A549 (cell line): ENCODE results near the gene PLIN3. TPM values are rescaled to one million over a fixed set of nuclear protein-coding genes. Genes with fewer than 3 reads are reported as not detected.

Source experiments
- ATAC-seq, 2 experiments: fragments of 200-7000 bp in 1 of 2; fragments of >200 bp in 1 of 2; cut with Nextera tagmentation in 1 of 2; cut with Tn5 transposase in 1 of 2; 3 replicates each; pipeline versions ENCODE4 v1.8.0 to v1.9.1; 2018 to 2020; ENCODE audit warnings: mild to moderate bottlenecking in 1 of 2, moderate library complexity in 1 of 2
- CTCF ChIA-PET: fragments of 300-600 bp; sonication (Branson Sonifier 250); formaldehyde crosslinking; extraction: SDS; loops from one replicate; lab custom pipeline; 2021; ENCODE audit warnings: antibody characterized with exemption, inconsistent platforms; lab: Yijun Ruan, JAX
- POLR2A ChIA-PET: fragments of 350-600 bp; formaldehyde crosslinking; extraction: SDS; loops from one replicate; lab custom pipeline; 2021; ENCODE audit warnings: antibody characterized with exemption, inconsistent platforms; lab: Yijun Ruan, JAX
- DNase-seq, 2 experiments: peaks; one replicate each; pipeline versions ENCODE4 v3.0.0 to v3.0.0-alpha.2; 2011 to 2016; ENCODE audit warnings: low read depth in 1 of 2, low spot score in 1 of 2
- FAIRE-seq: peaks from 2 replicates; lab custom pipeline; 2011; peaks lifted over from hg19 to GRCh38; lab: Jason Lieb, UNC
- H3K27ac ChIP-seq, 2 experiments: fragments of >200 bp; sonication (Bioruptor Twin); formaldehyde crosslinking; 3 replicates each; pipeline ENCODE4 v1.5.1; 2016 to 2017
- H3K4me1 ChIP-seq: fragments of >200 bp; sonication (Bioruptor Twin); formaldehyde crosslinking; 3 replicates; pipeline ENCODE4 v1.6.1; 2016
- H3K4me2 ChIP-seq: fragments of >200 bp; sonication (Bioruptor Twin); formaldehyde crosslinking; 3 replicates; pipeline ENCODE4 v1.6.1; 2016
- H3K4me3 ChIP-seq: fragments of >200 bp; sonication (Bioruptor Twin); formaldehyde crosslinking; 3 replicates; pipeline ENCODE4 v1.5.1; 2016
- H3K9me3 ChIP-seq: fragments of >200 bp; sonication (Bioruptor Twin); formaldehyde crosslinking; 3 replicates; pipeline ENCODE4 v1.6.1; 2016
- BHLHE40 ChIP-seq: IDR thresholded peaks from 2 replicates; pipeline ENCODE4 v1.6.1; 2012; ENCODE audit warnings: low read depth, low read length, inconsistent platforms
- FOSL2 ChIP-seq, 2 experiments: fragments of 450-650 bp in 1 of 2; fragments of >200 bp in 1 of 2; sonication (Bioruptor Twin) in 1 of 2; formaldehyde crosslinking; IDR thresholded peaks; 2 replicates each; pipeline versions ENCODE4 v1.5.0 to v1.6.1; 2016 to 2020; ENCODE audit warnings: mild to moderate bottlenecking in 1 of 2, moderate library complexity in 1 of 2
- FOXS1 ChIP-seq: fragments of 250-450 bp; sonication (Bioruptor Pico); IDR thresholded peaks from 2 replicates; pipeline ENCODE4 v1.5.0; 2020; ENCODE audit warnings: mild to moderate bottlenecking, moderate library complexity
- HOXB13 ChIP-seq: fragments of 250-450 bp; sonication (Bioruptor Pico); IDR thresholded peaks from 2 replicates; pipeline ENCODE4 v1.5.0; 2020; ENCODE audit warnings: low read depth, mild to moderate bottlenecking, moderate library complexity
- HOXB5 ChIP-seq: fragments of 250-450 bp; sonication (Bioruptor Pico); IDR thresholded peaks from 2 replicates; pipeline ENCODE4 v1.5.0; 2020; ENCODE audit warnings: mild to moderate bottlenecking, moderate library complexity
- MYC ChIP-seq: IDR thresholded peaks from 2 replicates; pipeline ENCODE4 v1.6.1; 2012; ENCODE audit warnings: mild to moderate bottlenecking, inconsistent platforms, low read length, improper control_type of control experiment, borderline replicate concordance
- RARB ChIP-seq: fragments of 250-450 bp; sonication (Bioruptor Pico); IDR thresholded peaks from 2 replicates; pipeline ENCODE4 v1.8.0; 2021; ENCODE audit warnings: mild to moderate bottlenecking, moderate library complexity
- SREBF2 ChIP-seq: fragments of 450-650 bp; IDR thresholded peaks from 2 replicates; pipeline ENCODE4 v1.6.1; 2014; ENCODE audit warnings: mild to moderate bottlenecking, moderate library complexity
- TFCP2L1 ChIP-seq: fragments of 250-450 bp; sonication (Bioruptor Pico); IDR thresholded peaks from 2 replicates; pipeline ENCODE4 v1.5.0; 2021; ENCODE audit warnings: mild to moderate bottlenecking
- ZNF302 ChIP-seq: fragments of 250-450 bp; sonication (Bioruptor Pico); IDR thresholded peaks from 2 replicates; pipeline ENCODE4 v1.9.0; 2021; ENCODE audit warnings: inconsistent platforms, mild to moderate bottlenecking, moderate library complexity
- WGBS: methylation state at CpG from one replicate; pipeline ENCODE4 v1.1.6; 2017; ENCODE audit errors: missing lambda C conversion rate; 5-methylcytosine and 5-hydroxymethylcytosine counted together
- polyA plus RNA-seq, 4 experiments: library from polyadenylated mRNA; depleted of rRNA in 3 of 4; stranded (reverse); fragments of >200 nt; fragmentation: RNase III in 1 of 4; extraction: RNeasy Plus Mini Kit Qiagen cat#74134 plus additional on column Dnase treatment in 1 of 4; gene quantifications; 2 replicates in 3 of 4; 3 replicates in 1 of 4; pipeline ENCODE4 v1.2.3, GENCODE V29; 2011 to 2017
- TF ChIP-seq, protein P1 (sequence below): fragments of 450-650 bp; IDR thresholded peaks from 2 replicates; pipeline ENCODE4 v1.6.1; 2014; ENCODE audit warnings: antibody characterized with exemption
- TF ChIP-seq, protein P2 (sequence below): IDR thresholded peaks from 2 replicates; pipeline ENCODE4 v1.6.1; 2012
- TF ChIP-seq, protein P3 (sequence below): IDR thresholded peaks from 2 replicates; pipeline ENCODE4 v1.6.1; 2012; ENCODE audit warnings: low read depth, borderline replicate concordance
- TF ChIP-seq, protein P4 (sequence below): fragments of 250-450 bp; sonication (Bioruptor Pico); IDR thresholded peaks from 2 replicates; pipeline ENCODE4 v1.5.0; 2020; ENCODE audit warnings: low read depth, mild to moderate bottlenecking, moderate library complexity
- TF ChIP-seq, protein P5 (sequence below): fragments of 200-600 bp; sonication (generic); IDR thresholded peaks from 2 replicates; pipeline ENCODE4 v1.6.1; 2016; ENCODE audit warnings: antibody characterized with exemption, mild to moderate bottlenecking, moderate library complexity

PLIN3 gene
- polyA plus RNA-seq, 2 of the 4 experiments (the other 2 are of a cell fraction): 30.1 to 84.3 TPM

DNA sequence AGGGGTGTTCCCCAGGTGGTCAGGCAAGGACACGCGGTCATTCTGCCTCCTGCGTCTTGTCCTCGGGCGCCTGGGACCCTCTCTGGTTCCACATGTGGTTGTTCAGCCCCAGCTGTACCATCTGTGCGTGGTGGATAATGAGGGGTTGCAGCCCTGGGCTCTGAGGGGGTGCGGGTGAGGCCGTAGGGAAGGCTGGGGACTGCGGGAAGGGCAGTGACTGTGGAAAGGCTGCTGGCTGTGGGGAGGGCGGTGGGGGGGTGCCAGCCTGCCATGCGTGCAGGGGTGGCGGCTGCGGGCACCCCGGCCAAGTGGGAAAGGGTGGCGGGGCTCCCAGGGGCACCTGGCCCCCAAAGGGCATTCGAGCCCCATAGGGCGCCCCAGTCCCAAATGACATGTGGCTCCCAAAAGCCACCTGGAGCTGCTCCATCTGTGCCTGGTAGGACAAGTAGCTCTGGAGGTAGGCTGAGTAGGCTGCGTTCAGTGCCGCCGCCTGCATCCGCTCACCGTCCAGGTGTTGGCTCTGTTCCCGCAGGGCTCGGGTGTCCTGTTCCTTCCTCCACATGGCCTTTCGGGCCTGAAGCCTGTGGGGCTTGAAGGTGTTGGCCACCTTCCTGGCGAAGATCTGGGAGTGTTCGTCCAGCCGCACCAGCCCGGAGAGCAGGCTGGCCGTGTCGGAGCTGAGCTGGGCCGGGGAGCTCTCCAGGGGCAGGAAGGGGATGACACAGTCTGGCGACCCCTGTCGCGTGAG lies 51.1 kb downstream of the PLIN3 start:
- WGBS: 99% methylated on average over 25 of the region's 35 CpGs
- Histone ChIP-seq H3K27ac (peak overlapping the region; percentile 77 to 89), H3K9me3 (no peaks in the 10 kb centered on the region), H3K4me2 (peak overlapping the region; percentile 37; the same call in 2 of the 3 replicates)
- no peak for ATAC-seq
- FAIRE-seq: no peak
- no peak for DNase-seq
- no peak for TF ChIP-seq FOSL2 (IDR thresholded peaks at IDR 0.05)
- no peak for TF ChIP-seq FOSL2 (CRISPR knock-in tag; IDR thresholded peaks at IDR 0.05)
- TF ChIP-seq, all 56 proteins: peak for 0
- H3K4me1 ChIP-seq: peaks cover 17% of the 10 kb centered on the region
- H3K4me3 ChIP-seq: no peak overlapping the region
- CTCF ChIA-PET: interaction anchor here (1.0 to 1.9 kb wide), 6 partner anchors 7 to 215 kb away, joined by 3 to 8 read pairs (median 3); no protein-coding TSS in a partner anchor
- POLR2A ChIA-PET: no interaction called here

DNA sequence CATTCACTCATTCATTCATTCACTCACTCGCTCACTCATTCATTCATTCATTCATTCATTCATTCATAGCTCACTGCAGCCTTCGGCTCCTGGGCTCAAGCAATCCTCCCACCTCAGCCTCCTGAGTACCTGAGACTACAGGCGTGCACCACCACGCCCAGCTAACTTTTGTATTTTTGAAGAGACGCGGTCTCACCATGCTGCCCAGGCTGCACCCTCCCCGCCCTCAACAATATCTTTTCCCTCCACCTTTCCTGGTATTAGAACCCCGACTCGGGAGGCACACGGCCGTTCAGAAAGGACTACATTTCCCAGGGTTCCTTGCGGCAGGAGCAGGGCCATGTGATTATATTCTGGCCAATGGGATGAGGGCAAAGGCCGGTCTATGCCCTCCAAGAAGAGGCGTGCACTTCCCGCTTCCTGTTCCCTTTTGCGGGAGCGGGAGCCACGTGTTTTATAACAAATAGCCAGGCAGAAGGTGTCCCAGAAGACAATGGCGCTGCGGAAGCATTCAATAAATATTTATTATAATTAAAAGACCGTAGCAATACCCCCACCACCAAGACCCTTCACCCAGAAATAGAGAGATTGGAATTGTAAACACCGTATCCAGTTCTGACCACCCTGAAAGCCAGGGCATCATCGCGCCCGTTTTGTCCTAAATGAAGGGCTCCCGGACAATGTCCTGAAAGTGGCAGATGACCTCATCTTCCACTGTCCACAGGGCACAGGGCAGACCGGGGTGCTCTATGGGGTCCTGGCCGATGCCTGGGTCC lies 51.9 kb downstream of the PLIN3 start:
- ChIA-PET CTCF (interaction anchor here (1.0 to 3.5 kb wide), 3 partner anchors 36 to 97 kb away, joined by 3 to 23 read pairs (median 6); no protein-coding TSS in a partner anchor), POLR2A (no interaction called here)
- H3K27ac ChIP-seq: peak overlapping the region; percentile 77 to 89
- peak; percentile 91 to 93 for DNase-seq
- FAIRE-seq: no peak
- H3K4me1 ChIP-seq: peaks cover 17% of the 10 kb centered on the region
- no peak overlapping the region for H3K4me3 ChIP-seq
- peak; percentile 59 to 77; a peak in 4 of 6 replicates for ATAC-seq
- peak overlapping the region; percentile 37 for H3K4me2 ChIP-seq
- TF ChIP-seq, protein P1, sequence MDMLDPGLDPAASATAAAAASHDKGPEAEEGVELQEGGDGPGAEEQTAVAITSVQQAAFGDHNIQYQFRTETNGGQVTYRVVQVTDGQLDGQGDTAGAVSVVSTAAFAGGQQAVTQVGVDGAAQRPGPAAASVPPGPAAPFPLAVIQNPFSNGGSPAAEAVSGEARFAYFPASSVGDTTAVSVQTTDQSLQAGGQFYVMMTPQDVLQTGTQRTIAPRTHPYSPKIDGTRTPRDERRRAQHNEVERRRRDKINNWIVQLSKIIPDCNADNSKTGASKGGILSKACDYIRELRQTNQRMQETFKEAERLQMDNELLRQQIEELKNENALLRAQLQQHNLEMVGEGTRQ: peak; percentile 93
- TF ChIP-seq FOSL2 (IDR thresholded peaks at IDR 0.05): no peak
- no peak for TF ChIP-seq FOSL2 (CRISPR knock-in tag; IDR thresholded peaks at IDR 0.05)
- TF ChIP-seq HOXB13 (CRISPR knock-in tag): peak; percentile 76; the same call in 1 of the 2 replicates
- TF ChIP-seq RARB (CRISPR knock-in tag): no peak
- TF ChIP-seq MYC: peak; percentile 69; the same call in 1 of the 2 replicates
- TF ChIP-seq, protein P2, sequence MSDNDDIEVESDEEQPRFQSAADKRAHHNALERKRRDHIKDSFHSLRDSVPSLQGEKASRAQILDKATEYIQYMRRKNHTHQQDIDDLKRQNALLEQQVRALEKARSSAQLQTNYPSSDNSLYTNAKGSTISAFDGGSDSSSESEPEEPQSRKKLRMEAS: peak; percentile 98
- TF ChIP-seq, protein P3, sequence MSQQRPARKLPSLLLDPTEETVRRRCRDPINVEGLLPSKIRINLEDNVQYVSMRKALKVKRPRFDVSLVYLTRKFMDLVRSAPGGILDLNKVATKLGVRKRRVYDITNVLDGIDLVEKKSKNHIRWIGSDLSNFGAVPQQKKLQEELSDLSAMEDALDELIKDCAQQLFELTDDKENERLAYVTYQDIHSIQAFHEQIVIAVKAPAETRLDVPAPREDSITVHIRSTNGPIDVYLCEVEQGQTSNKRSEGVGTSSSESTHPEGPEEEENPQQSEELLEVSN: peak; percentile 97
- TF ChIP-seq, protein P4, sequence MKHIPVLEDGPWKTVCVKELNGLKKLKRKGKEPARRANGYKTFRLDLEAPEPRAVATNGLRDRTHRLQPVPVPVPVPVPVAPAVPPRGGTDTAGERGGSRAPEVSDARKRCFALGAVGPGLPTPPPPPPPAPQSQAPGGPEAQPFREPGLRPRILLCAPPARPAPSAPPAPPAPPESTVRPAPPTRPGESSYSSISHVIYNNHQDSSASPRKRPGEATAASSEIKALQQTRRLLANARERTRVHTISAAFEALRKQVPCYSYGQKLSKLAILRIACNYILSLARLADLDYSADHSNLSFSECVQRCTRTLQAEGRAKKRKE (CRISPR knock-in tag): peak; percentile 82; the same call in 1 of the 2 replicates
- TF ChIP-seq TFCP2L1 (CRISPR knock-in tag): no peak
- peak; percentile 46; the same call in 1 of the 2 replicates for TF ChIP-seq FOXS1 (CRISPR knock-in tag)
- no peak for TF ChIP-seq BHLHE40
- TF ChIP-seq HOXB5: peak; percentile 84
- TF ChIP-seq, protein P5, sequence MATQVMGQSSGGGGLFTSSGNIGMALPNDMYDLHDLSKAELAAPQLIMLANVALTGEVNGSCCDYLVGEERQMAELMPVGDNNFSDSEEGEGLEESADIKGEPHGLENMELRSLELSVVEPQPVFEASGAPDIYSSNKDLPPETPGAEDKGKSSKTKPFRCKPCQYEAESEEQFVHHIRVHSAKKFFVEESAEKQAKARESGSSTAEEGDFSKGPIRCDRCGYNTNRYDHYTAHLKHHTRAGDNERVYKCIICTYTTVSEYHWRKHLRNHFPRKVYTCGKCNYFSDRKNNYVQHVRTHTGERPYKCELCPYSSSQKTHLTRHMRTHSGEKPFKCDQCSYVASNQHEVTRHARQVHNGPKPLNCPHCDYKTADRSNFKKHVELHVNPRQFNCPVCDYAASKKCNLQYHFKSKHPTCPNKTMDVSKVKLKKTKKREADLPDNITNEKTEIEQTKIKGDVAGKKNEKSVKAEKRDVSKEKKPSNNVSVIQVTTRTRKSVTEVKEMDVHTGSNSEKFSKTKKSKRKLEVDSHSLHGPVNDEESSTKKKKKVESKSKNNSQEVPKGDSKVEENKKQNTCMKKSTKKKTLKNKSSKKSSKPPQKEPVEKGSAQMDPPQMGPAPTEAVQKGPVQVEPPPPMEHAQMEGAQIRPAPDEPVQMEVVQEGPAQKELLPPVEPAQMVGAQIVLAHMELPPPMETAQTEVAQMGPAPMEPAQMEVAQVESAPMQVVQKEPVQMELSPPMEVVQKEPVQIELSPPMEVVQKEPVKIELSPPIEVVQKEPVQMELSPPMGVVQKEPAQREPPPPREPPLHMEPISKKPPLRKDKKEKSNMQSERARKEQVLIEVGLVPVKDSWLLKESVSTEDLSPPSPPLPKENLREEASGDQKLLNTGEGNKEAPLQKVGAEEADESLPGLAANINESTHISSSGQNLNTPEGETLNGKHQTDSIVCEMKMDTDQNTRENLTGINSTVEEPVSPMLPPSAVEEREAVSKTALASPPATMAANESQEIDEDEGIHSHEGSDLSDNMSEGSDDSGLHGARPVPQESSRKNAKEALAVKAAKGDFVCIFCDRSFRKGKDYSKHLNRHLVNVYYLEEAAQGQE: no peak
- TF ChIP-seq SREBF2: no peak
- TF ChIP-seq ZNF302 (CRISPR knock-in tag): peak; percentile 58; the same call in 1 of the 2 replicates
- no peaks in the 10 kb centered on the region for H3K9me3 ChIP-seq
- WGBS: 39% methylated on average over 28 of the region's 28 CpGs
